Colonic mucosa (tissue), 4 donors: Measurements from ENCODE around the gene SNRNP25. TPM values are rescaled to one million over a fixed set of nuclear protein-coding genes. Genes with fewer than 3 reads are reported as not detected.

Experiments
- DNase-seq: peaks from one replicate; pipeline ENCODE4 v3.0.0-alpha.2; 2020
- H3K27ac ChIP-seq: fragments of 200-600 bp; one replicate; pipeline ENCODE4 v1.8.0; 2021
- H3K27me3 ChIP-seq: fragments of 200-600 bp; one replicate; pipeline ENCODE4 v1.8.0; 2021
- H3K36me3 ChIP-seq: fragments of 200-600 bp; one replicate; pipeline ENCODE4 v1.8.0; 2021
- H3K4me1 ChIP-seq: fragments of 200-600 bp; one replicate; pipeline ENCODE4 v1.8.0; 2021; ENCODE audit warnings: mild to moderate bottlenecking
- H3K4me3 ChIP-seq: fragments of 200-600 bp; one replicate; pipeline ENCODE4 v1.8.0; 2021
- H3K9ac ChIP-seq, 2 donors: one replicate each; pipeline ENCODE4 v1.7.0; 2013; ENCODE audit warnings: control low read depth in 2 of 2, low read depth in 2 of 2, low read length in 2 of 2
- H3K9me3 ChIP-seq: fragments of 200-600 bp; one replicate; pipeline ENCODE4 v1.8.0; 2021
- CTCF ChIP-seq: fragments of 200-600 bp; IDR thresholded peaks from one replicate; pipeline ENCODE4 v1.8.0; 2022; ENCODE audit warnings: antibody characterized with exemption, mild to moderate bottlenecking
- intact Hi-C: fragments of 100-400 bp; cut with DNase I; formaldehyde crosslinking; loops from one replicate; pipeline ENCODE4 v1.14.1; 2022
- total RNA-seq, 2 donors: library from RNA; stranded (reverse); fragmentation: NEBNext Ultra II Directional in 1 of 2; extraction: Animal tissue kit (Norgen Biotek cat#: 25700) in 1 of 2; gene quantifications; one replicate each; pipeline ENCODE4 v1.2.1, GENCODE V29; 2021
- donor health status: healthy.
- donor health status: DM: no; HTN: no; CAD: no.
- donor health status: DM: no; HTN: no; CAD: no.

The SNRNP25 gene
- total RNA-seq, 2 donors from 2014 or later, result 20.6 to 48.3 TPM

DNA sequence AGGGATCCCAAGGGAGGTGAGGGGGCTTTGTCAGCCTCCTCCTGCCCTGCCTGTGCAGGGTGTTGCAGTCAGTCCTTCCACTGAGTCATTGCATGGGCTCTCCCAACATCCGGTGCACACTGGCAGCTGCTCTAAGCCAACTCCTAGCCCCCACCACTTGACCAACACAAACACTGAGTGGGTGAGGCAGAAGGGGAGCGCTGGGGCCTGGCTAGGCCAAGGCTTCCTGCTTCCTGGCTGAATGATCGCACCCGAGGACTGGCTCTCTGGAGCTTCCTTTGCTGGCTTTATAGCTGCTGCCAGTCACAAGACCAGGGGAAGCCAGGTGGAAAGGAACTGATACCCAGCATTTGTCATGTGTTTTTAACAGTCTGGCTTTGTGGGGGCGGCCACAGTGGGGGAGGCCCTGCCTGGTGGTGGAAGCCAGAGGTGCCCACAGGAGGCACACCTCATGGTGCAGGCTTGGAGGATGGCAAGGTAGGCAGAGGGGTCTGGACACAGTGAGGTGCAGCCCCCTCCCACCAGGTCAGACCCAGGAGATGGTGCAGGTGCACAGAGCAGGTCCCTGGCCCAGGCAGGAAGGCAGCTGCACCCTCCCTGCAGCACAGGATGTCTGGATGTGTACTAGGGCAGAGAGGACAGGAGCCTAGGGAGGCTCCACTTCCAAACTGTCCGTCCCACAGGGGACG, 31.2 kb downstream of the SNRNP25 start:
- Histone ChIP-seq H3K4me1 (peaks cover 9% of the 10 kb centered on the region), H3K27ac (peak overlapping the region; percentile 60), H3K9me3 (no peaks in the 10 kb centered on the region), H3K36me3 (peaks cover 6% of the 10 kb centered on the region), H3K4me3 (no peak overlapping the region), H3K27me3 (no peaks in the 10 kb centered on the region), H3K9ac (peak overlapping the region; percentile 5 to 20)
- peak; percentile 49 for DNase-seq
- intact Hi-C loops, result no loop called here
- TF ChIP-seq CTCF, result no peak

- Histone ChIP-seq H3K4me3 (no peak overlapping the region), H3K27me3 (no peaks in the 10 kb centered on the region), H3K27ac (peak overlapping the region; percentile 60), H3K9ac (peak overlapping the region in 1 of 2 donors; percentile 5), H3K36me3 (peaks cover 6% of the 10 kb centered on the region), H3K4me1 (peaks cover 9% of the 10 kb centered on the region), H3K9me3 (no peaks in the 10 kb centered on the region)
- TF ChIP-seq CTCF, result no peak
- no peak for DNase-seq
- intact Hi-C loops, result no loop called here
These were observed 31.8 kb downstream of the SNRNP25 start for GRCh38 chr16:85407-85782.

DNA sequence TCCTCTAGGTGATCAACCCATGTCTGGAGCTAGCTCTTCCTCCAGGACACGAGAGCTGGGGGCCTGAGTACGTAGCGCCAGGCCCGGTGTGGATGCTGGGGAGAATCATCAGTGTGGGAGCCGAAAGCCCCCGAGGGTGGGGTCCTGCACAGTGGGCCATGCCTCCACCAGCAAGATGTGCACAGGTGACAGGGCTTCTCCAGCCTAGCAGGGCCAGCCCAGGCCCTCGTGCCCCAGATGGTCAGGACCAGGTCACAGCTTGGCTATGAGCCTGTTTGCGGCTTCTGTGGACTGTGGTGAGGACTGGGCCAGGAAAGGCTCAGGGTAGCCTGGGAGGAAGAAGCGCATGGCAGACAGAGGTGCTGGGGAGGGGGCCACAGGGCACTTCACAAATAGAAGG, 32.2 kb downstream of the SNRNP25 start:
- TF ChIP-seq CTCF, result no peak
- intact Hi-C loops, result no loop called here
- no peaks in the 10 kb centered on the region for H3K9me3 ChIP-seq
- H3K27ac ChIP-seq, result no peak overlapping the region
- H3K27me3 ChIP-seq, result no peaks in the 10 kb centered on the region
- peaks cover 9% of the 10 kb centered on the region for H3K4me1 ChIP-seq
- no peak for DNase-seq
- H3K36me3 ChIP-seq, result peaks cover 6% of the 10 kb centered on the region
- H3K9ac ChIP-seq, result no peak overlapping the region
- no peak overlapping the region for H3K4me3 ChIP-seq

GRCh38 chr16:86483-86952, 32.9 kb downstream of the SNRNP25 start:
- Histone ChIP-seq H3K9ac (no peak overlapping the region), H3K9me3 (no peaks in the 10 kb centered on the region), H3K4me3 (no peak overlapping the region), H3K36me3 (peaks cover 6% of the 10 kb centered on the region), H3K27ac (no peak overlapping the region), H3K4me1 (peaks cover 9% of the 10 kb centered on the region), H3K27me3 (no peaks in the 10 kb centered on the region)
- intact Hi-C loops, result no loop called here
- DNase-seq, result no peak
- no peak for TF ChIP-seq CTCF

- H3K36me3 ChIP-seq, result peaks cover 6% of the 10 kb centered on the region
- no peak for TF ChIP-seq CTCF
- H3K27me3 ChIP-seq, result no peaks in the 10 kb centered on the region
- no peaks in the 10 kb centered on the region for H3K9me3 ChIP-seq
- H3K4me3 ChIP-seq, result no peak overlapping the region
- no peak overlapping the region for H3K27ac ChIP-seq
- no peak for DNase-seq
- intact Hi-C loops, result no loop called here
- H3K9ac ChIP-seq, result no peak overlapping the region
- H3K4me1 ChIP-seq, result peaks cover 9% of the 10 kb centered on the region
These were observed 35.0 kb downstream of the SNRNP25 start for GRCh38 chr16:88613-89012.
